ENCODE data around the gene RPIA.

DNA sequence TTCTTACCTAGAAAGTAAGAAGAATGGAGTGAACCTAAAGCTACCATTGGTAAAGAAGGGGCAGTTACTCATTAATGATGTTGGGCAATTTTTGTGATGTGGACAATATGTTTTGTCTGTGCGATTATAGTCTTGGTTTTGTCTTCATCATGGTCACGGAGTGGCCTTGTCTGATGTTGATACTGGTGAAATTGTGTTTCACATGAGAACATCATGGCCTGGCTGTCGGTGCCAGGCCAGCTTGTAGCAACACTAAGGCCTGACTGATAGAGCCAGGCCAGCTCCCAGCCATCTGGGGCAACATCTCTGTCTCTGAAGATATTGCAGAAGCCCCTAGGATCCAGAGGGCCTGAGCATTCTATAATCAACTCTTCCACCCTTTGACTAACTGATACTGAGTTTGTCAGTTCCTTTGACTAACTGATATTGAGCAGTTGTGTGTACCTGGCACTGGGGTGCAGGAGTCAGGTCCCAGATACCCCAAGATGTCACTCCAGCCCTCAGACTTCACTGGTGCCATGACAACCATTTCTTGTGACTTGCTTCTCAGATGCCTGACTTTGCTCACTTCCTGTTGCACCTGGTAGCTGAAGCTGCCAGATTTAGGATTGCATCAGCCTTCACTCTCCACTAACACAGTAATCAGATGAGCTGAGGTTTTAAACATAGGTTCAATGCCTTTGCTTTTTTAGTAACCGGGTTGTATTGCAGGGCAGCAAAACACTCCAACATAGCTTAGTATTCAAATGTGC, 62.5 kb downstream of the RPIA start:
- TF ChIP-seq CTCF (IDR thresholded peaks at IDR 0.05) (no peak), POLR2AphosphoS5 (IDR thresholded peaks at IDR 0.05) (no peak), POLR2A (IDR thresholded peaks at IDR 0.05) (no peak)
